OCI-LY1 (cell line): ENCODE data around the gene MRTFA.
"Not testable (repeated sequence)": the region's sequence is repeated elsewhere in the genome, so short reads cannot be mapped to it uniquely, and the experiment has no call there.

Experiments used
- H2AFZ ChIP-seq: fragments of 200-600 bp; sonication (generic), shearing (Covaris generic); 2 replicates; pipeline ENCODE4 v1.6.0; 2014; ENCODE audit warnings: antibody characterized with exemption, mild to moderate bottlenecking, low read length
- H3F3A ChIP-seq: fragments of 200-600 bp; sonication (generic), shearing (Covaris generic); 2 replicates; pipeline ENCODE4 v1.6.0; 2014; ENCODE audit warnings: mild to moderate bottlenecking, antibody characterized with exemption, low read length, moderate library complexity; ENCODE audit not compliant: insufficient read depth
- H3K27ac ChIP-seq: fragments of 200-600 bp; sonication (generic); 2 replicates; pipeline ENCODE4 v1.5.1; 2014; ENCODE audit warnings: low read length, mixed run types, mild to moderate bottlenecking, low read depth; ENCODE audit not compliant: poor library complexity, severe bottlenecking
- H3K27me3 ChIP-seq: fragments of 200-600 bp; sonication (generic); 2 replicates; pipeline ENCODE4 v1.6.0; 2014; ENCODE audit warnings: antibody characterized with exemption, mild to moderate bottlenecking, low read length, moderate library complexity; ENCODE audit not compliant: insufficient read depth
- H3K36me3 ChIP-seq: fragments of 200-600 bp; sonication (generic); 2 replicates; pipeline ENCODE4 v1.6.1; 2014; ENCODE audit warnings: mild to moderate bottlenecking, antibody characterized with exemption, low read length, moderate library complexity, mixed read lengths; ENCODE audit not compliant: insufficient read depth
- H3K4me1 ChIP-seq: fragments of 200-600 bp; sonication (generic); 2 replicates; pipeline ENCODE4 v1.5.1; 2014; ENCODE audit warnings: mild to moderate bottlenecking, low read length, moderate library complexity; ENCODE audit not compliant: insufficient read depth, severe bottlenecking
- H3K4me2 ChIP-seq: fragments of 200-600 bp; sonication (generic), shearing (Covaris generic); 2 replicates; pipeline ENCODE4 v1.6.1; 2014; ENCODE audit warnings: low read length
- H3K4me3 ChIP-seq: fragments of 200-600 bp; sonication (generic); 2 replicates; pipeline ENCODE4 v1.5.1; 2014; ENCODE audit warnings: low read length, low read depth, mild to moderate bottlenecking, mixed read lengths; ENCODE audit not compliant: poor library complexity, severe bottlenecking
- H3K79me2 ChIP-seq: fragments of 200-600 bp; shearing (Covaris generic); 2 replicates; pipeline ENCODE4 v1.6.1; 2016; ENCODE audit warnings: mixed run types, low read length, mixed read lengths; ENCODE audit not compliant: insufficient read depth
- H3K9ac ChIP-seq: fragments of 200-600 bp; sonication (generic), shearing (Covaris generic); 2 replicates; pipeline ENCODE4 v1.6.1; 2014; ENCODE audit warnings: mild to moderate bottlenecking, low read length, mixed read lengths
- H3K9me2 ChIP-seq: fragments of 200-600 bp; sonication (generic), shearing (Covaris generic); 2 replicates; pipeline ENCODE4 v1.6.1; 2014; ENCODE audit warnings: low read depth, mild to moderate bottlenecking, low read length, mixed read lengths
- H3K9me3 ChIP-seq: fragments of 200-600 bp; shearing (Covaris generic); 2 replicates; pipeline ENCODE4 v1.6.1; 2014; ENCODE audit warnings: low read length, mixed read lengths
- H4K20me1 ChIP-seq: fragments of 200-600 bp; sonication (generic), shearing (Covaris generic); 2 replicates; pipeline ENCODE4 v1.6.0; 2016; ENCODE audit warnings: mild to moderate bottlenecking, low read length; ENCODE audit not compliant: insufficient read depth
- CTCF ChIP-seq: fragments of 200-600 bp; sonication (generic), shearing (Covaris generic); IDR thresholded peaks from 2 replicates; pipeline ENCODE4 v1.5.1; 2017; ENCODE audit warnings: mild to moderate bottlenecking, antibody characterized with exemption, low read length, moderate library complexity, mixed read lengths
- EZH2 ChIP-seq: fragments of 200-600 bp; sonication (generic), shearing (Covaris generic); IDR thresholded peaks from 2 replicates; pipeline ENCODE4 v1.8.0; 2017; ENCODE audit warnings: borderline replicate concordance, mixed run types, mild to moderate bottlenecking, antibody characterized with exemption, low read length, moderate library complexity, mixed read lengths

The MRTFA gene

GRCh38 chr22:40588726-40589125 is 47.8 kb downstream of the MRTFA start:
- H3K4me1 ChIP-seq, result peaks cover 17% of the 10 kb centered on the region
- no peak overlapping the region for H3K9ac ChIP-seq
- H3K4me3 ChIP-seq, result no peak overlapping the region
- H3K27ac ChIP-seq, result no peak overlapping the region
- H3K36me3 ChIP-seq, result peaks cover 6% of the 10 kb centered on the region; the same call in 1 of the 2 replicates
- no peaks in the 10 kb centered on the region for H3K27me3 ChIP-seq
- H3K9me2 ChIP-seq, result no peaks in the 10 kb centered on the region
- no peaks in the 10 kb centered on the region for H4K20me1 ChIP-seq
- peaks cover 10% of the 10 kb centered on the region; the same call in 1 of the 2 replicates for H3K79me2 ChIP-seq
- TF ChIP-seq EZH2, result no peak
- no peak for TF ChIP-seq CTCF
- no peaks in the 10 kb centered on the region for H3K9me3 ChIP-seq
- H3F3A ChIP-seq, result no peaks in the 10 kb centered on the region
- no peak overlapping the region for H2AFZ ChIP-seq
- no peak overlapping the region for H3K4me2 ChIP-seq

GRCh38 chr22:40586781-40587180 is 49.7 kb downstream of the MRTFA start:
- Histone ChIP-seq H3F3A (no peaks in the 10 kb centered on the region), H3K9ac (no peak overlapping the region), H3K9me3 (no peaks in the 10 kb centered on the region), H3K4me3 (no peak overlapping the region), H3K79me2 (peaks cover 5% of the 10 kb centered on the region; the same call in 1 of the 2 replicates), H3K4me1 (no peaks in the 10 kb centered on the region), H2AFZ (no peak overlapping the region), H3K36me3 (peaks cover 7% of the 10 kb centered on the region; the same call in 1 of the 2 replicates), H4K20me1 (no peaks in the 10 kb centered on the region), H3K27ac (no peak overlapping the region), H3K9me2 (no peaks in the 10 kb centered on the region), H3K27me3 (no peaks in the 10 kb centered on the region), H3K4me2 (no peak overlapping the region)
- TF ChIP-seq EZH2, result no peak
- no peak for TF ChIP-seq CTCF

GRCh38 chr22:40585310-40585751 is 51.2 kb downstream of the MRTFA start:
- Histone ChIP-seq H3F3A (no peaks in the 10 kb centered on the region), H2AFZ (no peak overlapping the region), H3K79me2 (no peaks in the 10 kb centered on the region), H3K4me1 (no peaks in the 10 kb centered on the region), H3K9ac (no peak overlapping the region), H3K36me3 (peaks cover 7% of the 10 kb centered on the region; the same call in 1 of the 2 replicates), H3K27ac (no peak overlapping the region), H3K4me2 (no peak overlapping the region), H3K4me3 (no peak overlapping the region), H3K9me3 (no peaks in the 10 kb centered on the region), H3K9me2 (no peaks in the 10 kb centered on the region), H3K27me3 (no peaks in the 10 kb centered on the region), H4K20me1 (no peaks in the 10 kb centered on the region)
- TF ChIP-seq CTCF, result no peak
- TF ChIP-seq EZH2, result no peak

DNA sequence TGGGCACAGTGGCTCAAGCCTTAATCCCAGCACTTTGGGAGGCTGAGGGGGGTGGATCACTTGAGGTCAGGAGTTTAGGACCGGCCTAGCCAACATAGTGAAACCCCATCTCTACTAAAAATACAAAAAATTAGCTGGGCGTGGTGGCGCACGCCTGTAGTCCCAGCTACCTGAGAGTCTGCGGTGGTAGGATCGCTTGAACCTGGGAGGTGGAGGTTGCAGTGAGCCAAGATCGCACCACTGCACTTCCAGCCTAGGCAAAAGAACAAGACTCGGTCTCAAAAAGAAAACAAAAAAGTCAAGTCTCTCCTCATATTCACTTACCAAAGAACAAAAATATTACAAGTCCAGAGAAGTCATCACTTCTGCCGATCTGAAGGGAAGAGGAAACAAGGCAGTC is 51.8 kb downstream of the MRTFA start:
- H3K9me2 ChIP-seq, H3K79me2 ChIP-seq, H3K27me3 ChIP-seq, H3K9me3 ChIP-seq, H4K20me1 ChIP-seq, H3K4me2 ChIP-seq, H3K36me3 ChIP-seq, H3F3A ChIP-seq, H3K27ac ChIP-seq, H3K4me1 ChIP-seq, H2AFZ ChIP-seq, H3K4me3 ChIP-seq, H3K9ac ChIP-seq: not testable (repeated sequence)
